GM23338 (cell line): ENCODE measurements around the gene SEC23A. TPM values are rescaled to one million over a fixed set of nuclear protein-coding genes. Genes with fewer than 3 reads are reported as not detected.
A peak's percentile ranks its signal among the peaks of the same experiment; 100 is the strongest.

Experiments
- ATAC-seq: fragments of 200-7000 bp; cut with Tn5 transposase; 3 replicates; pipeline ENCODE4 v1.9.1; 2020
- DNase-seq: peaks from one replicate; pipeline ENCODE4 v3.0.0-alpha.2; 2015; ENCODE audit warnings: low spot score
- H2AFZ ChIP-seq: fragments of 200-600 bp; sonication (generic); 2 replicates; pipeline ENCODE4 v1.8.0; 2016; ENCODE audit warnings: antibody characterized with exemption, mild to moderate bottlenecking, moderate library complexity
- H3F3A ChIP-seq: fragments of 200-600 bp; sonication (generic); replicated peaks from 2 replicates; pipeline ENCODE4 v1.8.0; 2017; ENCODE audit warnings: antibody characterized with exemption, mixed run types, low read depth
- H3K27ac ChIP-seq: fragments of 200-600 bp; sonication (generic); 2 replicates; pipeline ENCODE4 v1.6.1; 2016; ENCODE audit warnings: low read depth
- H3K27me3 ChIP-seq: fragments of 200-600 bp; sonication (generic); 2 replicates; pipeline ENCODE4 v1.8.0; 2016; ENCODE audit warnings: mild to moderate bottlenecking, mixed run types, moderate library complexity; ENCODE audit not compliant: insufficient read depth
- H3K36me3 ChIP-seq: fragments of 200-600 bp; sonication (generic); 2 replicates; pipeline ENCODE4 v1.8.0; 2016; ENCODE audit warnings: mild to moderate bottlenecking; ENCODE audit not compliant: insufficient read depth
- H3K4me1 ChIP-seq: fragments of 200-600 bp; sonication (generic); 2 replicates; pipeline ENCODE4 v1.8.0; 2016; ENCODE audit warnings: mild to moderate bottlenecking, moderate library complexity; ENCODE audit not compliant: insufficient read depth
- H3K4me2 ChIP-seq: fragments of 200-600 bp; sonication (generic); 2 replicates; pipeline ENCODE4 v1.7.1; 2017; ENCODE audit warnings: mixed run types
- H3K4me3 ChIP-seq: fragments of 200-600 bp; sonication (generic); 2 replicates; pipeline ENCODE4 v1.6.1; 2016; ENCODE audit warnings: mixed run types
- H3K79me2 ChIP-seq: fragments of 200-600 bp; sonication (generic); replicated peaks from 2 replicates; pipeline ENCODE4 v1.8.0; 2017; ENCODE audit warnings: mild to moderate bottlenecking; ENCODE audit not compliant: insufficient read depth
- H3K9me2 ChIP-seq: fragments of 200-600 bp; sonication (generic); 2 replicates; pipeline ENCODE4 v1.8.0; 2017; ENCODE audit not compliant: insufficient read depth
- H4K20me1 ChIP-seq: fragments of 200-600 bp; sonication (generic); replicated peaks from 2 replicates; pipeline ENCODE4 v1.8.0; 2017; ENCODE audit warnings: mild to moderate bottlenecking; ENCODE audit not compliant: insufficient read depth
- H3K27ac Mint-ChIP-seq: 2 replicates; pipeline ENCODE4 v1.8.0; 2020; ENCODE audit warnings: inconsistent platforms, mild to moderate bottlenecking, moderate library complexity, mixed read lengths
- H3K27me3 Mint-ChIP-seq: 3 replicates; pipeline ENCODE4 v1.8.0; 2022; ENCODE audit warnings: low read depth, mild to moderate bottlenecking, moderate library complexity, mixed read lengths, inconsistent platforms; ENCODE audit not compliant: insufficient read depth, poor library complexity
- H3K36me3 Mint-ChIP-seq: 3 replicates; pipeline ENCODE4 v1.8.0; 2021; ENCODE audit warnings: low read depth, mild to moderate bottlenecking, inconsistent platforms, moderate library complexity, mixed read lengths
- H3K4me1 Mint-ChIP-seq: 3 replicates; pipeline ENCODE4 v1.8.0; 2020; ENCODE audit warnings: mild to moderate bottlenecking, inconsistent platforms, mixed read lengths
- H3K4me3 Mint-ChIP-seq: 3 replicates; pipeline ENCODE4 v1.8.0; 2021; ENCODE audit warnings: moderate library complexity, mild to moderate bottlenecking, inconsistent platforms, mixed read lengths
- H3K9me3 Mint-ChIP-seq: 3 replicates; pipeline ENCODE4 v1.8.0; 2020; ENCODE audit warnings: moderate library complexity, mild to moderate bottlenecking, inconsistent platforms, mixed read lengths
- CREB1 ChIP-seq: fragments of 250-450 bp; sonication (Bioruptor Pico); IDR thresholded peaks from 2 replicates; pipeline ENCODE4 v1.5.0; 2020; ENCODE audit warnings: low read depth, mild to moderate bottlenecking, moderate library complexity
- POLR2AphosphoS5 ChIP-seq: IDR thresholded peaks from 2 replicates; pipeline ENCODE4 v1.6.1; 2016; ENCODE audit warnings: antibody characterized with exemption, low read depth
- ZNF331 ChIP-seq: fragments of 250-450 bp; sonication (Bioruptor Pico); IDR thresholded peaks from 2 replicates; pipeline ENCODE4 v1.5.0; 2020; ENCODE audit warnings: low read depth, mild to moderate bottlenecking, moderate library complexity
- polyA plus RNA-seq: library from polyadenylated mRNA; unstranded; fragments of >200 nt; fragmentation: Nextera tagmentation; extraction: Ambion mirVana; gene quantifications from 2 replicates; pipeline ENCODE4 v1.2.1, GENCODE V29; 2016
- total RNA-seq: library from RNA; depleted of rRNA; stranded (reverse); fragments of >200 nt; shearing (Covaris generic); gene quantifications from 2 replicates; pipeline ENCODE4 v1.2.3, GENCODE V29; 2014
- TF ChIP-seq, protein P1 (sequence below): IDR thresholded peaks from one replicate; pipeline ENCODE4 v1.6.1; 2018; ENCODE audit warnings: antibody characterized with exemption; ENCODE audit not compliant: unreplicated experiment
- TF ChIP-seq, protein P2 (sequence below): IDR thresholded peaks from 2 replicates; pipeline ENCODE4 v1.6.1; 2016; ENCODE audit warnings: antibody characterized with exemption
- TF ChIP-seq, protein P3 (sequence below), 2 experiments: fragments of 200-600 bp in 1 of 2; sonication (generic) in 1 of 2; conservative IDR thresholded peaks; 2 replicates each; pipeline versions ENCODE4 v1.5.1 to v1.6.1; 2016 to 2017; ENCODE audit warnings: antibody characterized with exemption in 2 of 2, low read depth in 2 of 2, mild to moderate bottlenecking in 2 of 2, moderate library complexity in 1 of 2

Gene SEC23A
- total and polyA plus RNA-seq, 2 experiments from 2014 or later: 22.7 to 89.9 TPM

DNA sequence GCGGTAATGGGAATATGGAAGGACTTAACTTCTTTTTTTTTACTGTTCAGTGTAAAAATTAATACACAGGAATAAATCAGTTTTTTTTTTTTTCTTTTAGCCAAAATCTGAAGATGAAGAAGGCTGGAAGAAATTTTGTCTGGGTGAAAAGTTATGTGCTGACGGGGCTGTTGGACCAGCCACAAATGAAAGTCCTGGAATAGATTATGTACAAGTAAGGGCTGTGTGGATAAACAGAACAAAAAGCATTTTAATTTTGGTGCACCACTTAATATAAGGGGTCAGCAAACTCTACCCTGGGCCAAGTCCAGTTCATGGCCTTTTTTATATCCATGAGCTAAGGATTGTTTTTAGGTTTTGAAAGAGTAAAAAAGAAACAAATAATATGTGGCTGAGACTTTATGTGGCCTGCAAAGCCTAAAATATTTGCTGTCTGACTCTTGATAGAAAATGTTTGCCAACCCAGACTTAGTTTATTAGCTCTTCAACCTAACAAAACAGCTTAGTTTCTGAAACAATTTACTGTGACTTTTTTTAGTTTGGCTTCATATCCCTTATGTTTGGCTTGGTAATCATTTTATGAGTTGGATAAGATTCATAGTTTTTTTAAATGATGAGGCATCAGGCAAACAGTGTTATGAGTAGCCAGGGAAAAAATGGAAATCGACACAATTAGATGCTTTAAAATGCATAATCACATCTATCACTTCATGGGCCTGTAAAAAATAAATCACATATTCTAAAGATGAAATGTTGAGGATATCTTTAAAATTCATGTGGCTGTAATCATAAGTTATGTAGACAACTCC is 19.5 kb upstream of the SEC23A start (continued):
- TF ChIP-seq, protein P1, sequence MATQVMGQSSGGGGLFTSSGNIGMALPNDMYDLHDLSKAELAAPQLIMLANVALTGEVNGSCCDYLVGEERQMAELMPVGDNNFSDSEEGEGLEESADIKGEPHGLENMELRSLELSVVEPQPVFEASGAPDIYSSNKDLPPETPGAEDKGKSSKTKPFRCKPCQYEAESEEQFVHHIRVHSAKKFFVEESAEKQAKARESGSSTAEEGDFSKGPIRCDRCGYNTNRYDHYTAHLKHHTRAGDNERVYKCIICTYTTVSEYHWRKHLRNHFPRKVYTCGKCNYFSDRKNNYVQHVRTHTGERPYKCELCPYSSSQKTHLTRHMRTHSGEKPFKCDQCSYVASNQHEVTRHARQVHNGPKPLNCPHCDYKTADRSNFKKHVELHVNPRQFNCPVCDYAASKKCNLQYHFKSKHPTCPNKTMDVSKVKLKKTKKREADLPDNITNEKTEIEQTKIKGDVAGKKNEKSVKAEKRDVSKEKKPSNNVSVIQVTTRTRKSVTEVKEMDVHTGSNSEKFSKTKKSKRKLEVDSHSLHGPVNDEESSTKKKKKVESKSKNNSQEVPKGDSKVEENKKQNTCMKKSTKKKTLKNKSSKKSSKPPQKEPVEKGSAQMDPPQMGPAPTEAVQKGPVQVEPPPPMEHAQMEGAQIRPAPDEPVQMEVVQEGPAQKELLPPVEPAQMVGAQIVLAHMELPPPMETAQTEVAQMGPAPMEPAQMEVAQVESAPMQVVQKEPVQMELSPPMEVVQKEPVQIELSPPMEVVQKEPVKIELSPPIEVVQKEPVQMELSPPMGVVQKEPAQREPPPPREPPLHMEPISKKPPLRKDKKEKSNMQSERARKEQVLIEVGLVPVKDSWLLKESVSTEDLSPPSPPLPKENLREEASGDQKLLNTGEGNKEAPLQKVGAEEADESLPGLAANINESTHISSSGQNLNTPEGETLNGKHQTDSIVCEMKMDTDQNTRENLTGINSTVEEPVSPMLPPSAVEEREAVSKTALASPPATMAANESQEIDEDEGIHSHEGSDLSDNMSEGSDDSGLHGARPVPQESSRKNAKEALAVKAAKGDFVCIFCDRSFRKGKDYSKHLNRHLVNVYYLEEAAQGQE: no peak

DNA sequence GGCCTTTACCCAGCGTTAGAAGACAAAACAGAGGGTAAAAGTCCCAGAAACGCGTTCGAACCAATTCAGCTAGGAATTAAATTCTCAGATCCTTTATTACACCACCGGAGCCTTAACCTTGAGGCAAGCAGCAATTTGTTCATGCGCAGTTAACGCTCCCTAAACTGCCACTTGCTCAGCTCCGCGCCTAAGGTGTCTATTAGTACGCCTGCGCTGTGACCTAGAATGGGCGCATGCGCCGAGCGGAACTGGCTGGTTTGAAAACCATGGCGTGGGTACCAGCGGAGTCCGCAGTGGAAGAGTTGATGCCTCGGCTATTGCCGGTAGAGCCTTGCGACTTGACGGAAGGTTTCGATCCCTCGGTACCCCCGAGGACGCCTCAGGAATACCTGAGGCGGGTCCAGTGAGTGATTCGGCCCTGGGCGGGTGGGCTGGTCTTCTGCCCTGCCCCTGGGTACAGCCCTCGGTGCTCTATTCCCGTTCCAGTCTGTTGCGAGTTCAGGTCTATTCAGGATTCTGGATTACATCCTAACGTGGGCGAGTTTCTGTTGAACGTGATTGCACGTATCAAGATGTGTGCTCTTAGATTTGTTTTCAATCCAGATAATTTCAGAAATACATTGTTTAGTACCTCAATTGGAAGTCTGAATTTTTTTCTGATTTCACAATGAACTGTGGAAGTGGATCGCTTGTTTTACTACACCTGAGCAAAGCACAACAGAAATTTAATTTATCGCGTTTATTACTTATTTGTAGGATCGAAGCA is 11.2 kb upstream of the SEC23A start, which contains the start of gene GEMIN2:
GEMIN2 (plus strand) TSS at position 251 of the 766 bp plus-strand sequence; CDS start at position 267, 16 bp downstream.
- H3K4me3 Mint-ChIP-seq: peak within 1 kb of the TSS; percentile 93
- peaks cover 14% of the 10 kb centered on the region for H3K79me2 ChIP-seq
- H3K27ac Mint-ChIP-seq: peak within 1 kb of the TSS; percentile 94
- peak; percentile 96 for ATAC-seq
- no peak within 1 kb of the TSS for H3K27ac ChIP-seq
- peak; percentile 95 for DNase-seq
- no peaks in the 10 kb centered on the region for H3K9me3 Mint-ChIP-seq
- peak within 1 kb of the TSS; percentile 81 for H3K4me2 ChIP-seq
- no peaks in the 10 kb centered on the region for H3K27me3 ChIP-seq
- peaks cover 25% of the 10 kb centered on the region; the same call in 2 of the 3 replicates for H3K36me3 Mint-ChIP-seq
- no peaks in the 10 kb centered on the region for H3F3A ChIP-seq
- H2AFZ ChIP-seq: peak within 1 kb of the TSS; percentile 43; the same call in 1 of the 2 replicates
- peaks cover 13% of the 10 kb centered on the region; the same call in 1 of the 2 replicates for H3K36me3 ChIP-seq
- H3K4me1 ChIP-seq: peaks cover 3% of the 10 kb centered on the region; the same call in 1 of the 2 replicates
- H3K9me2 ChIP-seq: no peaks in the 10 kb centered on the region
- peaks cover 3% of the 10 kb centered on the region; the same call in 1 of the 2 replicates for H4K20me1 ChIP-seq
- peak within 1 kb of the TSS; percentile 71 for H3K4me3 ChIP-seq
- TF ChIP-seq, protein P2, sequence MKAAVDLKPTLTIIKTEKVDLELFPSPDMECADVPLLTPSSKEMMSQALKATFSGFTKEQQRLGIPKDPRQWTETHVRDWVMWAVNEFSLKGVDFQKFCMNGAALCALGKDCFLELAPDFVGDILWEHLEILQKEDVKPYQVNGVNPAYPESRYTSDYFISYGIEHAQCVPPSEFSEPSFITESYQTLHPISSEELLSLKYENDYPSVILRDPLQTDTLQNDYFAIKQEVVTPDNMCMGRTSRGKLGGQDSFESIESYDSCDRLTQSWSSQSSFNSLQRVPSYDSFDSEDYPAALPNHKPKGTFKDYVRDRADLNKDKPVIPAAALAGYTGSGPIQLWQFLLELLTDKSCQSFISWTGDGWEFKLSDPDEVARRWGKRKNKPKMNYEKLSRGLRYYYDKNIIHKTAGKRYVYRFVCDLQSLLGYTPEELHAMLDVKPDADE: no peak
- TF ChIP-seq ZNF331 (no peak), CREB1 (CRISPR knock-in tag) (no peak), POLR2AphosphoS5 (peak; percentile 93)
- TF ChIP-seq, protein P3, sequence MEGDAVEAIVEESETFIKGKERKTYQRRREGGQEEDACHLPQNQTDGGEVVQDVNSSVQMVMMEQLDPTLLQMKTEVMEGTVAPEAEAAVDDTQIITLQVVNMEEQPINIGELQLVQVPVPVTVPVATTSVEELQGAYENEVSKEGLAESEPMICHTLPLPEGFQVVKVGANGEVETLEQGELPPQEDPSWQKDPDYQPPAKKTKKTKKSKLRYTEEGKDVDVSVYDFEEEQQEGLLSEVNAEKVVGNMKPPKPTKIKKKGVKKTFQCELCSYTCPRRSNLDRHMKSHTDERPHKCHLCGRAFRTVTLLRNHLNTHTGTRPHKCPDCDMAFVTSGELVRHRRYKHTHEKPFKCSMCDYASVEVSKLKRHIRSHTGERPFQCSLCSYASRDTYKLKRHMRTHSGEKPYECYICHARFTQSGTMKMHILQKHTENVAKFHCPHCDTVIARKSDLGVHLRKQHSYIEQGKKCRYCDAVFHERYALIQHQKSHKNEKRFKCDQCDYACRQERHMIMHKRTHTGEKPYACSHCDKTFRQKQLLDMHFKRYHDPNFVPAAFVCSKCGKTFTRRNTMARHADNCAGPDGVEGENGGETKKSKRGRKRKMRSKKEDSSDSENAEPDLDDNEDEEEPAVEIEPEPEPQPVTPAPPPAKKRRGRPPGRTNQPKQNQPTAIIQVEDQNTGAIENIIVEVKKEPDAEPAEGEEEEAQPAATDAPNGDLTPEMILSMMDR (conservative IDR thresholded peaks at IDR 0.05; ENCODE audit: low read depth in 2 of 2): no peak
- H3K27me3 Mint-ChIP-seq: peaks cover 12% of the 10 kb centered on the region
- peaks cover 7% of the 10 kb centered on the region; the same call in 2 of the 3 replicates for H3K4me1 Mint-ChIP-seq
